Activated T-cell treated with anti-CD3 and anti-CD28 coated beads, Interleukin-2, amount 50 U/mL, for 1 hour (primary cell): ENCODE data around the gene TMEM185B.
"Not testable (repeated sequence)": the region's sequence is repeated elsewhere in the genome, so short reads cannot be mapped to it uniquely, and the experiment has no call there.

Experiments
- DNase-seq: peaks from one replicate; pipeline ENCODE4 v3.0.0-alpha.2; 2020

The TMEM185B gene

GRCh38 chr2:120204945-120205670, 18.1 kb downstream of the TMEM185B start:
- DNase-seq = peak; percentile 10

- DNase-seq = no peak
These were observed 18.8 kb downstream of the TMEM185B start for GRCh38 chr2:120204417-120204816.

- DNase-seq = peak; percentile 11
These were observed 19.2 kb downstream of the TMEM185B start for GRCh38 chr2:120204022-120204405.

GRCh38 chr2:120203251-120204021, 19.8 kb downstream of the TMEM185B start:
- DNase-seq = peak; percentile 8

GRCh38 chr2:120199817-120200459, 23.3 kb downstream of the TMEM185B start:
- DNase-seq = not testable (repeated sequence)

- DNase-seq = no peak
These were observed 27.6 kb downstream of the TMEM185B start for GRCh38 chr2:120195553-120195952.

GRCh38 chr2:120192280-120192679, 30.9 kb downstream of the TMEM185B start:
- DNase-seq = no peak

GRCh38 chr2:120189189-120189588, 34.0 kb downstream of the TMEM185B start:
- DNase-seq = no peak

GRCh38 chr2:120182019-120182560, 41.1 kb downstream of the TMEM185B start:
- no peak for DNase-seq

- no peak for DNase-seq
These were observed 43.1 kb downstream of the TMEM185B start for GRCh38 chr2:120180066-120180465.

- DNase-seq = no peak
These were observed 43.8 kb downstream of the TMEM185B start for GRCh38 chr2:120179396-120179795.

GRCh38 chr2:120177973-120178372, 45.2 kb downstream of the TMEM185B start:
- no peak for DNase-seq

- DNase-seq = peak; percentile 80
These were observed 46.1 kb downstream of the TMEM185B start for GRCh38 chr2:120177001-120177621.

GRCh38 chr2:120176526-120176925, 46.7 kb downstream of the TMEM185B start:
- no peak for DNase-seq

- no peak for DNase-seq
These were observed 48.1 kb downstream of the TMEM185B start for GRCh38 chr2:120174963-120175581.
